Tibial nerve (tissue), 4 donors: ENCODE measurements around the gene GCK. TPM values are rescaled to one million over a fixed set of nuclear protein-coding genes. Genes with fewer than 3 reads are reported as not detected.

Experiments
- DNase-seq, 2 donors: peaks; one replicate each; pipeline ENCODE4 v3.0.0-alpha.2; 2019; ENCODE audit warnings: low spot score in 2 of 2
- H3K27ac ChIP-seq, 4 donors: fragments of 200-600 bp; sonication (generic) in 3 of 4; one replicate each; pipeline ENCODE4 v1.5.1; 2017 to 2019; ENCODE audit warnings: mild to moderate bottlenecking in 1 of 4
- H3K27me3 ChIP-seq, 2 donors: fragments of 200-600 bp; sonication (generic) in 1 of 2; one replicate each; pipeline versions ENCODE4 v1.5.1 to v1.6.0; 2017 to 2019
- H3K36me3 ChIP-seq, 3 donors: fragments of 200-600 bp; sonication (generic); one replicate each; pipeline ENCODE4 v1.5.1; 2018 to 2019
- H3K4me1 ChIP-seq, 4 donors: fragments of 200-600 bp; sonication (generic) in 3 of 4; one replicate each; pipeline ENCODE4 v1.5.1; 2017 to 2019
- H3K4me3 ChIP-seq, 4 donors: fragments of 200-600 bp; sonication (generic) in 3 of 4; one replicate each; pipeline ENCODE4 v1.5.1; 2017 to 2019; ENCODE audit warnings: mild to moderate bottlenecking in 1 of 4, moderate library complexity in 1 of 4
- H3K9me3 ChIP-seq, 4 donors: fragments of 200-600 bp; sonication (generic) in 3 of 4; one replicate each; pipeline ENCODE4 v1.5.1; 2017 to 2019
- EP300 ChIP-seq, 2 donors: sonication (generic); formaldehyde crosslinking; IDR thresholded peaks; one replicate each; pipeline ENCODE4 v1.6.1; 2017; ENCODE audit warnings: antibody characterized with exemption in 2 of 2, mild to moderate bottlenecking in 1 of 2
- POLR2A ChIP-seq, 2 donors: fragments of 450-650 bp; IDR thresholded peaks; one replicate each; pipeline ENCODE4 v1.6.1; 2017; ENCODE audit warnings: antibody characterized with exemption in 2 of 2, mild to moderate bottlenecking in 2 of 2, moderate library complexity in 2 of 2
- WGBS, 2 donors: methylation state at CpG; one replicate each; pipeline ENCODE4 v1.1.5; 2018; 5-methylcytosine and 5-hydroxymethylcytosine counted together
- total RNA-seq, 4 donors: library from RNA; depleted of rRNA; stranded (reverse); fragments of >200 nt; gene quantifications; one replicate each; pipeline ENCODE4 v1.1.0, GENCODE V29; 2016
- TF ChIP-seq, protein P1 (sequence below), 5 experiments: fragments of 200-600 bp in 3 of 5; fragments of 450-650 bp in 2 of 5; sonication (generic) in 3 of 5; IDR thresholded peaks; one replicate each; pipeline ENCODE4 v1.5.1; 2016 to 2019; ENCODE audit warnings: antibody characterized with exemption in 5 of 5, mild to moderate bottlenecking in 3 of 5, moderate library complexity in 2 of 5

Gene GCK
- total RNA-seq, 4 donors from 2014 or later = 2.3 to 3.0 (median 2.4) TPM; not detected in 1

GRCh38 chr7:44195889-44196288 is 6.7 kb upstream of the GCK start:
- 55 to 59% methylated on average over 1 of the region's 1 CpG for WGBS, 2 donors
- no peak for DNase-seq
- TF ChIP-seq POLR2A (IDR thresholded peaks at IDR 0.05) (no peak), EP300 (IDR thresholded peaks at IDR 0.05) (no peak)
- TF ChIP-seq, protein P1, sequence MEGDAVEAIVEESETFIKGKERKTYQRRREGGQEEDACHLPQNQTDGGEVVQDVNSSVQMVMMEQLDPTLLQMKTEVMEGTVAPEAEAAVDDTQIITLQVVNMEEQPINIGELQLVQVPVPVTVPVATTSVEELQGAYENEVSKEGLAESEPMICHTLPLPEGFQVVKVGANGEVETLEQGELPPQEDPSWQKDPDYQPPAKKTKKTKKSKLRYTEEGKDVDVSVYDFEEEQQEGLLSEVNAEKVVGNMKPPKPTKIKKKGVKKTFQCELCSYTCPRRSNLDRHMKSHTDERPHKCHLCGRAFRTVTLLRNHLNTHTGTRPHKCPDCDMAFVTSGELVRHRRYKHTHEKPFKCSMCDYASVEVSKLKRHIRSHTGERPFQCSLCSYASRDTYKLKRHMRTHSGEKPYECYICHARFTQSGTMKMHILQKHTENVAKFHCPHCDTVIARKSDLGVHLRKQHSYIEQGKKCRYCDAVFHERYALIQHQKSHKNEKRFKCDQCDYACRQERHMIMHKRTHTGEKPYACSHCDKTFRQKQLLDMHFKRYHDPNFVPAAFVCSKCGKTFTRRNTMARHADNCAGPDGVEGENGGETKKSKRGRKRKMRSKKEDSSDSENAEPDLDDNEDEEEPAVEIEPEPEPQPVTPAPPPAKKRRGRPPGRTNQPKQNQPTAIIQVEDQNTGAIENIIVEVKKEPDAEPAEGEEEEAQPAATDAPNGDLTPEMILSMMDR (IDR thresholded peaks at IDR 0.05) = no peak
- Histone ChIP-seq H3K4me1 (no peaks in the 10 kb centered on the region), H3K36me3 (no peaks in the 10 kb centered on the region), H3K4me3 (no peak overlapping the region), H3K27ac (no peak overlapping the region), H3K27me3 (peaks cover 0 to 20% of the 10 kb centered on the region in 2 donors), H3K9me3 (no peaks in the 10 kb centered on the region)

DNA sequence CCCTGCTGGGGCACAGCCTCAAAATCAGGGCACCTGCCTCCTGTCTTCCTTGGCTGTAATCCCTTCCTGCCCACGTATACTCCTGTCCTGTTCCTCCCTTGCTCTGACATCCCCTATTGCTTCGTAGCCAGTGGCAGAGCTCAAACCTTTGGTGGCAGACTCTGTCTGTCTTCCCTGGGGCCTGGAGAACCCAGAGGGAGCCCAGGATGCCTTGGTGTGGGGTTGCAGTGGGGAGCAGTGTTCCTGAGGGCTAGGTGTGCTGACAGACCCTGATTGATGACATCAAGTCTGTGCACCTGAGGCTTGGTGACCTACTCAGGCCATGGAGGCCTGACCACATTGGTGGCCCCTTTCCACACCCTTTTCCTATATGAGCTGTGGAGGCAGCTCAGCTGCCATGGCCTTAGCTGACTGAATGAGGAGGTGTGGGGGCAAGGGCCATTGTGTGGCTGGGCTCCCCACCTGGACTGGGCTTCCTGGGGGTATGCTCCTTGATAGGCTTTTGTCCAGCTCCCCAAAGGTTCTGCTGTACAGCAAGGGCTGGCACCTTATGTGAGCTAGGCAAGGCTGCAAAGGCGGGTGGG is 5.4 kb upstream of the GCK start:
- no peak overlapping the region for H3K27ac ChIP-seq
- TF ChIP-seq EP300 (IDR thresholded peaks at IDR 0.05) = no peak
- TF ChIP-seq, protein P1 (IDR thresholded peaks at IDR 0.05) = no peak
- no peak for TF ChIP-seq POLR2A (IDR thresholded peaks at IDR 0.05)
- H3K36me3 ChIP-seq = no peaks in the 10 kb centered on the region
- no peak for DNase-seq
- H3K9me3 ChIP-seq = no peaks in the 10 kb centered on the region
- peaks cover 0 to 25% of the 10 kb centered on the region in 2 donors for H3K27me3 ChIP-seq
- WGBS, 2 donors = 48 to 66% methylated on average over 3 of the region's 3 CpGs
- H3K4me1 ChIP-seq = no peaks in the 10 kb centered on the region
- H3K4me3 ChIP-seq = no peak overlapping the region

DNA sequence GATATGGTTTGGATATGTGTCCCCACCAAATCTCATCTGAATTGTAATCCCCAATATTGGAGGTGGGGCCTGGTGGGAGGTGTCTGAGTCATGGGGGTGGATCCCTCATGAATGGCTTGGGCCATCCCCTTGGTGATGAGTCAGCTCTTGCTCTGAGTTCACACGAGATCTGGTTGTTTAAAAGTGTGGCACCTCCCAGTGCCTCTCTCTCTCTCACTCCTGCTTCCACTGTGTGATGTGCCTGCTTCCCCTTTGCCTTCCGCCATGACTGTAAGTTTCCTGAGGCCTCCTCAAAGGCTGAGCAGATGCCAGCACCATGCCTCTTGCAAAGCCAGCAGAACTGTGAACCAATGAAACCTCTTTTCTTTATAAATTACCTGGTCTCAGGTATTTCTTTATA is 4.8 kb upstream of the GCK start:
- WGBS, 2 donors = 51 to 58% methylated on average over 2 of the region's 2 CpGs

DNA sequence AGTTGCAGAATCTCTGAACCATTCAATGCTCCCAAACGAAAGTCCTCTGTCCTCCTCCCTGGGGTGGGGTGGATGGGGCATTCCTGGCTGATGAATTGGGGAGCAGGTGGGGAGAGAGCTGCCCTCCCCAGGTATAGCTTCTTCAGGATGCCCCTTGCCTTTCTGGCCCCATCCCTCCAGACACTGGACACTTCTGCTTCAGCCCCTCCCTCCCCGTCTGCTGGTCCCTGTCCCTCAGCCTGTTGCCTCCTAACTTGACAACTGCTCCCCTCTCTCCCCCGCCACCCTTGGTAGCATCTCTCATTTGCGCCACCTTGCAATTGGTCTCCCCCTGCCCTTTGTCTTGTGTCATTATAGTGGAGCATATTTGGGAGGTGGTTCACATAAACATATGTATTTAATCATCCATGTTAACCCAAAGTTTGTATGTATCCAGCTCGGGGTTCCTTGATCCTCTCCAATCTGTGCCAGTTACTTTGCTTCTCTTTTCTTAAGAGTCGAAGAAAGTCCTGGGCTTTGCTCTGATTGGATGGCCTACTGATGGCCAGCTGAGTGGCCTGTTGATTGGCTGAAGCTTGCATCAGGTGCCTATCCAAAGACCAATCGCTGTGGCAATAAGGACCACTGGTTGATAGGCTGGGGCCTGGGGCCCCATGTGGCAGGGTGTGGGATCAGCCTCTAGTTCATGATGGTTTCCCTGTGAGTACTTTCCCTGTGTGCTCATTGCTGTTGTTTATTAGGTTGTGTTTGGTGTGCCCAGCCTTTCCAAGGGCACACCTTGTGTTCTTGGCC is 4.0 kb upstream of the GCK start:
- Histone ChIP-seq H3K27ac (no peak overlapping the region), H3K4me1 (no peaks in the 10 kb centered on the region), H3K9me3 (no peaks in the 10 kb centered on the region), H3K36me3 (no peaks in the 10 kb centered on the region), H3K4me3 (no peak overlapping the region), H3K27me3 (peaks cover 0 to 25% of the 10 kb centered on the region in 2 donors)
- no peak for DNase-seq
- WGBS, 2 donors = 85% methylated on average over 7 of the region's 7 CpGs
- TF ChIP-seq EP300 (IDR thresholded peaks at IDR 0.05) = no peak
- TF ChIP-seq POLR2A (IDR thresholded peaks at IDR 0.05) = no peak
- TF ChIP-seq, protein P1 (IDR thresholded peaks at IDR 0.05) = no peak

More for the DNA sequence above, 4.8 kb upstream of the GCK start:
- DNase-seq = no peak
- TF ChIP-seq POLR2A (IDR thresholded peaks at IDR 0.05) (no peak), EP300 (IDR thresholded peaks at IDR 0.05) (no peak)
- TF ChIP-seq, protein P1 (IDR thresholded peaks at IDR 0.05) = no peak
- Histone ChIP-seq H3K4me3 (no peak overlapping the region), H3K4me1 (no peaks in the 10 kb centered on the region), H3K36me3 (no peaks in the 10 kb centered on the region), H3K27me3 (peaks cover 0 to 25% of the 10 kb centered on the region in 2 donors), H3K27ac (no peak overlapping the region), H3K9me3 (no peaks in the 10 kb centered on the region)

DNA sequence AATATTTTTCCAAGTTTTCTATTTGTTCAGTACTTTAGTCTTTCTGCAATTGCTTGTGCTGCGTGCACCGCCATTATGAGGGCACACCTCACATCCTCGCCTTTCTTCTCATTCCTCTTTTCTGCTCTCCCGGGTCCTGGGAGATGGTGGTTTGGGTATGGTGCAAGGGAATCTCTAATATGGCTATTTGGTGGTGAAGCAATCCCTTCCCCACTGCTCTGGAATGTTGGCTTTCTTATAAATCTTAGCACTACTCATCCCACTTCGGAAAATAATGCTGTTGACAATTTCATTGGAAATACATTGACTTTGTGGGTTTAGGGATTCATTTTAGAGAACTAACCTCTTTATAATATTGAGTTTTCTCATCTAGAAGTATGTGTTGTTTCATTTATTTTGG is 1.9 kb upstream of the GCK start:
- Histone ChIP-seq H3K36me3 (no peaks in the 10 kb centered on the region), H3K9me3 (no peaks in the 10 kb centered on the region), H3K4me1 (no peaks in the 10 kb centered on the region), H3K4me3 (no peak overlapping the region), H3K27ac (no peak overlapping the region), H3K27me3 (peaks cover 0 to 18% of the 10 kb centered on the region in 2 donors)
- 87% methylated on average over 5 of the region's 5 CpGs for WGBS, 2 donors
- TF ChIP-seq EP300 (IDR thresholded peaks at IDR 0.05) (no peak), POLR2A (IDR thresholded peaks at IDR 0.05) (no peak)
- TF ChIP-seq, protein P1 (IDR thresholded peaks at IDR 0.05) = no peak
- DNase-seq = no peak
